GM19023 (cell line): ENCODE results near the gene NOL6.

Experiments used
- ATAC-seq: cut with Tn5 transposase; IDR thresholded peaks from one replicate; pipeline ENCODE4 v1.9.1; 2021; ENCODE audit warnings: mild to moderate bottlenecking, moderate library complexity; ENCODE audit not compliant: unreplicated experiment

NOL6 gene

GRCh38 chr9:33453286-33453860, 20.4 kb downstream of the NOL6 start:
- no peak for ATAC-seq

GRCh38 chr9:33452828-33453271, 20.9 kb downstream of the NOL6 start:
- ATAC-seq = no peak

GRCh38 chr9:33450621-33451146, 23.0 kb downstream of the NOL6 start:
- no peak for ATAC-seq

GRCh38 chr9:33449715-33450114, 24.0 kb downstream of the NOL6 start:
- no peak for ATAC-seq

- no peak for ATAC-seq
Observed at GRCh38 chr9:33447799-33448553, 25.7 kb downstream of the NOL6 start.

- ATAC-seq = peak; percentile 45
Observed at GRCh38 chr9:33446946-33447798, 26.6 kb downstream of the NOL6 start, which contains the start of gene AQP3. AQP3 (minus strand) TSS chr9:33447593; CDS start chr9:33447530, 63 bp downstream.

GRCh38 chr9:33446240-33446945, 27.3 kb downstream of the NOL6 start:
- ATAC-seq = peak; percentile 75

- ATAC-seq = no peak
Observed at GRCh38 chr9:33445389-33446239, 28.1 kb downstream of the NOL6 start.

- no peak for ATAC-seq
Observed at GRCh38 chr9:33443464-33444154, 30.1 kb downstream of the NOL6 start.

- no peak for ATAC-seq
Observed at GRCh38 chr9:33443047-33443446, 30.7 kb downstream of the NOL6 start.

GRCh38 chr9:33442125-33442524, 31.6 kb downstream of the NOL6 start:
- ATAC-seq = no peak

- no peak for ATAC-seq
Observed at GRCh38 chr9:33440609-33441008, 33.1 kb downstream of the NOL6 start.

GRCh38 chr9:33440204-33440603, 33.5 kb downstream of the NOL6 start:
- ATAC-seq = no peak

- ATAC-seq = no peak
Observed at GRCh38 chr9:33439731-33440130, 34.0 kb downstream of the NOL6 start.

- ATAC-seq = no peak
Observed at GRCh38 chr9:33438926-33439680, 34.6 kb downstream of the NOL6 start.

- ATAC-seq = no peak
Observed at GRCh38 chr9:33437898-33438297, 35.8 kb downstream of the NOL6 start.

GRCh38 chr9:33437205-33437604, 36.5 kb downstream of the NOL6 start:
- ATAC-seq = no peak

GRCh38 chr9:33436445-33436844, 37.3 kb downstream of the NOL6 start:
- no peak for ATAC-seq
